ENCODE results near the gene SNX25. TPM values are rescaled to one million over a fixed set of nuclear protein-coding genes. Genes with fewer than 3 reads are reported as not detected.
A peak's percentile ranks its signal among the peaks of the same experiment; 100 is the strongest.

The SNX25 gene
- total RNA-seq: 100 to 1,000 TPM in 4 of 6 donors, 10 to 100 TPM in 2; 62.9 to 178 (median 123) TPM

- Histone ChIP-seq H3K9me3 (no peaks in the 10 kb centered on the region), H3K27ac (peak within 1 kb of the TSS; percentile 79 to 94 (median 87)), H3K4me1 (peaks cover 14 to 21% (median 17%) of the 10 kb centered on the region in 4 donors), H3K36me3 (no peaks in the 10 kb centered on the region), H3K4me3 (peak within 1 kb of the TSS; percentile 34 to 89 (median 80)), H3K27me3 (peaks cover 0 to 3% (median 0%) of the 10 kb centered on the region in 4 donors)
- ATAC-seq (ENCODE audit: low FRiP score in 2 of 2) (peak; percentile 95 to 97), DNase-seq (peak; percentile 93 to 99)
- 1 to 2% methylated on average over 26 to 29 of the region's 72 CpGs for WGBS, 2 donors
- peak in 5 of 6 experiments; percentile 33 to 58 (median 35) for TF ChIP-seq CTCF (IDR thresholded peaks at IDR 0.05)
- peak in 3 of 4 donors; percentile 87 to 95 (median 94) for TF ChIP-seq POLR2A (IDR thresholded peaks at IDR 0.05)
- TF ChIP-seq EP300 (IDR thresholded peaks at IDR 0.05): peak in 1 of 4 donors; percentile 18
- peak; percentile 33 to 85 for TF ChIP-seq POLR2AphosphoS5 (IDR thresholded peaks at IDR 0.05)
These were observed at the start of gene SNX25 for GRCh38 chr4:185209031-185209851. SNX25 (plus strand) TSS chr4:185209598; CDS start chr4:185209827, 229 bp downstream.

DNA sequence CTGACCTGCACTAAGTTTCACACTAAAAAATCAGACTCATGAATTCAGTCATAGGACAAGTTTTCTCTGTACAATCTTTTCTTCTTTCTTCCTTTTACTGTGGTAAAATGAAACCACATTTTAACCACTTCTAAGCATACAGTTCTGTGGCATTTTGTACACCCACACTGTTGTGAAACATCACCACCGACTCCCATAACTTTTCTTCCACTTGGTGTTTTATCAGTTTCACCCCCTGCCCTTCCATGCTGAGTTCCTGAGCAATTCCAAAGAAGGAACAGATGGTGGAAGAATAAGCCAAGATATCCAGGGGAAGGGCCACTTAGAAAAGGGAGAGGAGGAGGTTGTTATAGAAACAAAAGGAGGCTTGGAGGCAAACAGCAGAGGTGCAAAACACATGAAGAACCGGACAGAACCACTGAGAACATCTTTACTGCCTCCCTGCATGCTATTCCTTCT, 43.8 kb upstream of the SNX25 start:
- H3K4me3 ChIP-seq: no peak overlapping the region
- H3K4me1 ChIP-seq: peaks cover 0 to 9% (median 0%) of the 10 kb centered on the region in 4 donors
- peaks cover 6 to 50% (median 19%) of the 10 kb centered on the region in 4 donors for H3K36me3 ChIP-seq
- H3K27ac ChIP-seq: no peak overlapping the region
- H3K27me3 ChIP-seq: no peaks in the 10 kb centered on the region
- no peaks in the 10 kb centered on the region for H3K9me3 ChIP-seq
- ATAC-seq (ENCODE audit: low FRiP score in 2 of 2) (peak in 1 of 2 donors; percentile 29), DNase-seq (no peak)
- WGBS, 2 donors: 50 to 58% methylated on average over 2 of the region's 2 CpGs
- TF ChIP-seq EP300 (IDR thresholded peaks at IDR 0.05): no peak
- TF ChIP-seq CTCF (IDR thresholded peaks at IDR 0.05): no peak
- no peak for TF ChIP-seq POLR2AphosphoS5 (IDR thresholded peaks at IDR 0.05)
- no peak for TF ChIP-seq POLR2A (IDR thresholded peaks at IDR 0.05)

GRCh38 chr4:185167234-185167633, 42.2 kb upstream of the SNX25 start:
- 83% methylated on average over 9 of the region's 9 CpGs for WGBS, 2 donors
- TF ChIP-seq POLR2AphosphoS5 (IDR thresholded peaks at IDR 0.05) (no peak), EP300 (IDR thresholded peaks at IDR 0.05) (no peak), POLR2A (IDR thresholded peaks at IDR 0.05) (no peak), CTCF (IDR thresholded peaks at IDR 0.05) (no peak)
- H3K9me3 ChIP-seq: no peaks in the 10 kb centered on the region
- peaks cover under 1 to 39% (median 10%) of the 10 kb centered on the region in 4 donors for H3K36me3 ChIP-seq
- no peak for DNase-seq
- peaks cover 0 to 9% (median 0%) of the 10 kb centered on the region in 4 donors for H3K4me1 ChIP-seq
- H3K4me3 ChIP-seq: no peak overlapping the region
- no peaks in the 10 kb centered on the region for H3K27me3 ChIP-seq
- no peak overlapping the region for H3K27ac ChIP-seq
- no peak for ATAC-seq (ENCODE audit: low FRiP score in 2 of 2)

GRCh38 chr4:185171373-185172071, 37.9 kb upstream of the SNX25 start:
- ATAC-seq (ENCODE audit: low FRiP score in 2 of 2) (no peak), DNase-seq (no peak)
- Histone ChIP-seq H3K4me1 (no peaks in the 10 kb centered on the region), H3K27ac (no peak overlapping the region), H3K27me3 (no peaks in the 10 kb centered on the region), H3K9me3 (no peaks in the 10 kb centered on the region), H3K4me3 (no peak overlapping the region), H3K36me3 (peaks cover 0 to 44% (median 15%) of the 10 kb centered on the region in 4 donors)
- TF ChIP-seq POLR2A (IDR thresholded peaks at IDR 0.05) (no peak), EP300 (IDR thresholded peaks at IDR 0.05) (no peak), CTCF (IDR thresholded peaks at IDR 0.05) (no peak), POLR2AphosphoS5 (IDR thresholded peaks at IDR 0.05) (no peak)
- WGBS, 2 donors: 90 to 91% methylated on average over 2 of the region's 2 CpGs
